H9 (cell line): ENCODE measurements around the gene CDYL. TPM values are rescaled to one million over a fixed set of nuclear protein-coding genes. Genes with fewer than 3 reads are reported as not detected.
A peak's percentile ranks its signal among the peaks of the same experiment; 100 is the strongest.

Source experiments
- DNase-seq: peaks from one replicate; pipeline ENCODE4 v3.0.0-alpha.2; 2017
- H2AFZ ChIP-seq: one replicate; pipeline ENCODE4 v1.6.1; 2013; ENCODE audit warnings: mild to moderate bottlenecking, low read length, control low read depth, moderate library complexity
- H2AK5ac ChIP-seq: 2 replicates; pipeline ENCODE4 v1.6.1; 2013; ENCODE audit warnings: low read length, control low read depth, mixed read lengths; ENCODE audit not compliant: insufficient read length
- H2BK120ac ChIP-seq: one replicate; pipeline ENCODE4 v1.6.1; 2013; ENCODE audit warnings: low read depth, mild to moderate bottlenecking, low read length, control low read depth, inconsistent platforms; ENCODE audit not compliant: poor library complexity, severe bottlenecking
- H2BK12ac ChIP-seq: 2 replicates; pipeline ENCODE4 v1.6.1; 2013; ENCODE audit warnings: low read length, control low read depth, mixed read lengths, low read depth; ENCODE audit not compliant: insufficient read length
- H2BK15ac ChIP-seq: 2 replicates; pipeline ENCODE4 v1.6.1; 2013; ENCODE audit warnings: low read depth, low read length, control low read depth
- H2BK20ac ChIP-seq: one replicate; pipeline ENCODE4 v1.6.1; 2013; ENCODE audit warnings: low read depth, mild to moderate bottlenecking, low read length, control low read depth, inconsistent platforms; ENCODE audit not compliant: poor library complexity, severe bottlenecking
- H2BK5ac ChIP-seq: 2 replicates; pipeline ENCODE4 v1.6.1; 2013; ENCODE audit warnings: low read length, control low read depth, mixed read lengths; ENCODE audit not compliant: insufficient read length
- H3K14ac ChIP-seq: 2 replicates; pipeline ENCODE4 v1.6.1; 2013; ENCODE audit warnings: low read length, control low read depth; ENCODE audit not compliant: insufficient read depth
- H3K18ac ChIP-seq: 2 replicates; pipeline ENCODE4 v1.6.1; 2013; ENCODE audit warnings: low read depth, mild to moderate bottlenecking, mixed read lengths, low read length, control low read depth; ENCODE audit not compliant: insufficient read length
- H3K23ac ChIP-seq: 2 replicates; pipeline ENCODE4 v1.6.1; 2013; ENCODE audit warnings: low read length, control low read depth, mixed read lengths, low read depth; ENCODE audit not compliant: insufficient read length
- H3K23me2 ChIP-seq: 2 replicates; pipeline ENCODE4 v1.6.1; 2013; ENCODE audit warnings: low read depth, mild to moderate bottlenecking, mixed read lengths, low read length, control low read depth; ENCODE audit not compliant: insufficient read length, poor library complexity, severe bottlenecking
- H3K27ac ChIP-seq: 2 replicates; pipeline ENCODE4 v1.5.1; 2013; ENCODE audit warnings: low read length, control low read depth, mixed read lengths, low read depth; ENCODE audit not compliant: insufficient read length
- H3K27me3 ChIP-seq: 2 replicates; pipeline ENCODE4 v1.6.1; 2013; ENCODE audit warnings: low read length, control low read depth, inconsistent platforms; ENCODE audit not compliant: insufficient read depth
- H3K4ac ChIP-seq: 2 replicates; pipeline ENCODE4 v1.6.1; 2013; ENCODE audit warnings: low read depth, mild to moderate bottlenecking, control low read depth, inconsistent platforms, low read length, moderate library complexity
- H3K4me1 ChIP-seq: 2 replicates; pipeline ENCODE4 v1.6.1; 2013; ENCODE audit warnings: low read length, control low read depth, inconsistent platforms; ENCODE audit not compliant: insufficient read depth
- H3K4me2 ChIP-seq: 2 replicates; pipeline ENCODE4 v1.6.1; 2013; ENCODE audit warnings: low read length, control low read depth, mixed read lengths; ENCODE audit not compliant: insufficient read length, insufficient read depth
- H3K56ac ChIP-seq: 2 replicates; pipeline ENCODE4 v1.6.1; 2013; ENCODE audit warnings: low read depth, mild to moderate bottlenecking, mixed read lengths, low read length, control low read depth; ENCODE audit not compliant: insufficient read length
- H3K79me1 ChIP-seq: 2 replicates; pipeline ENCODE4 v1.6.1; 2013; ENCODE audit warnings: low read depth, mild to moderate bottlenecking, moderate library complexity, low read length, control low read depth, inconsistent platforms; ENCODE audit not compliant: insufficient read depth, poor library complexity, severe bottlenecking
- H3K79me2 ChIP-seq: 2 replicates; pipeline ENCODE4 v1.6.1; 2013; ENCODE audit warnings: low read length, control low read depth, inconsistent platforms; ENCODE audit not compliant: insufficient read depth
- H3K9ac ChIP-seq: 2 replicates; pipeline ENCODE4 v1.6.1; 2013; ENCODE audit warnings: low read length, control low read depth, mixed read lengths; ENCODE audit not compliant: insufficient read length; ENCODE audit errors: extremely low read depth
- H3K9me3 ChIP-seq: one replicate; pipeline ENCODE4 v1.6.1; 2013; ENCODE audit warnings: low read depth, low read length, inconsistent platforms; ENCODE audit not compliant: control insufficient read depth
- H3T11ph ChIP-seq: one replicate; pipeline ENCODE4 v1.6.1; 2013; ENCODE audit warnings: mild to moderate bottlenecking, low read length, control low read depth, inconsistent platforms
- H4K20me1 ChIP-seq: one replicate; pipeline ENCODE4 v1.6.1; 2013; ENCODE audit not compliant: control insufficient read depth, insufficient read length, insufficient read depth
- H4K5ac ChIP-seq: 2 replicates; pipeline ENCODE4 v1.6.1; 2013; ENCODE audit warnings: low read depth, mild to moderate bottlenecking, mixed read lengths, low read length, control low read depth; ENCODE audit not compliant: insufficient read length
- H4K8ac ChIP-seq: replicated peaks from 2 replicates; pipeline ENCODE4 v1.6.1; 2013; ENCODE audit warnings: low read length, control low read depth, mixed read lengths, low read depth; ENCODE audit not compliant: insufficient read length
- H4K91ac ChIP-seq: 2 replicates; pipeline ENCODE4 v1.6.1; 2013; ENCODE audit warnings: low read depth, mild to moderate bottlenecking, moderate library complexity, mixed read lengths, low read length, control low read depth; ENCODE audit not compliant: insufficient read length
- H3K27ac Mint-ChIP-seq, 3 experiments: 2 replicates in 2 of 3; 3 replicates in 1 of 3; pipeline ENCODE4 v1.8.0; 2020 to 2021; ENCODE audit warnings: mixed read lengths in 3 of 3, mild to moderate bottlenecking in 1 of 3, moderate library complexity in 1 of 3
- H3K27me3 Mint-ChIP-seq: 2 replicates; pipeline ENCODE4 v1.8.0; 2021; ENCODE audit warnings: low read depth, mild to moderate bottlenecking, moderate library complexity, mixed read lengths
- H3K36me3 Mint-ChIP-seq, 3 experiments: 2 replicates in 2 of 3; 3 replicates in 1 of 3; pipeline ENCODE4 v1.8.0; 2020 to 2021; ENCODE audit warnings: low read depth in 3 of 3, mixed read lengths in 3 of 3; ENCODE audit not compliant: insufficient read depth in 1 of 3
- H3K4me1 Mint-ChIP-seq, 2 experiments: 2 replicates each; pipeline ENCODE4 v1.8.0; 2020; ENCODE audit warnings: mixed read lengths in 2 of 2
- H3K4me3 Mint-ChIP-seq, 2 experiments: 2 replicates in 1 of 2; 3 replicates in 1 of 2; pipeline ENCODE4 v1.8.0; 2020 to 2021; ENCODE audit warnings: mild to moderate bottlenecking in 2 of 2, mixed read lengths in 2 of 2, moderate library complexity in 1 of 2
- H3K9me3 Mint-ChIP-seq, 2 experiments: 2 replicates in 1 of 2; 3 replicates in 1 of 2; pipeline ENCODE4 v1.8.0; 2020; ENCODE audit warnings: mild to moderate bottlenecking in 2 of 2, mixed read lengths in 2 of 2, moderate library complexity in 1 of 2
- CTCF ChIP-seq: fragments of 200-600 bp; sonication (generic); conservative IDR thresholded peaks from 3 replicates; pipeline ENCODE4 v1.8.0; 2021; ENCODE audit warnings: antibody characterized with exemption, mild to moderate bottlenecking
- WGBS: extraction: QIAGEN DNeasy Blood & Tissue Kit; methylation state at CpG from one replicate; pipeline ENCODE4 v1.1.7; 2013; ENCODE audit warnings: missing lambda C conversion rate, low lambda C conversion rate, mixed read lengths; ENCODE audit not compliant: insufficient read length; ENCODE audit errors: extremely low coverage; 5-methylcytosine and 5-hydroxymethylcytosine counted together
- total RNA-seq: library from RNA; stranded (reverse); gene quantifications from 2 replicates; pipeline ENCODE4 v1.2.1, GENCODE V29; 2021

CDYL gene
- total RNA-seq, 1 experiment from 2014 or later = 95.0 TPM

GRCh38 chr6:4844108-4844507 lies 67.9 kb downstream of the CDYL start:
- peak; percentile 61 for DNase-seq
- Histone ChIP-seq H3K9me3 (no peaks in the 10 kb centered on the region), H2BK15ac (no peak overlapping the region), H3K79me1 (peaks cover 3% of the 10 kb centered on the region), H4K8ac (no peak overlapping the region), H2BK12ac (no peak overlapping the region), H3K9ac (no peak overlapping the region), H2AFZ (no peak overlapping the region), H2AK5ac (no peak overlapping the region), H4K91ac (no peak overlapping the region), H4K20me1 (no peaks in the 10 kb centered on the region), H3T11ph (no peak overlapping the region), H3K23me2 (no peaks in the 10 kb centered on the region), H3K14ac (no peak overlapping the region), H3K4me2 (no peak overlapping the region), H3K27ac (no peak overlapping the region), H3K79me2 (peaks cover 44% of the 10 kb centered on the region; the same call in 1 of the 2 replicates), H3K23ac (no peak overlapping the region), H3K18ac (no peak overlapping the region), H2BK20ac (no peak overlapping the region), H3K4ac (no peak overlapping the region), H3K4me1 (peaks cover 2% of the 10 kb centered on the region; the same call in 1 of the 2 replicates), H2BK5ac (no peak overlapping the region), H4K5ac (no peak overlapping the region), H3K27me3 (no peaks in the 10 kb centered on the region), H3K56ac (no peak overlapping the region), H2BK120ac (no peak overlapping the region)
- Mint-ChIP-seq H3K9me3 (peaks cover 13 to 34% of the 10 kb centered on the region in 2 experiments; a peak in 4 of 5 replicates), H3K4me3 (no peak overlapping the region; a peak in 1 of 5 replicates), H3K36me3 (peaks cover 10 to 35% (median 29%) of the 10 kb centered on the region in 3 experiments), H3K27me3 (no peaks in the 10 kb centered on the region; the same call in 1 of the 2 replicates), H3K27ac (peak overlapping the region in 1 of 3 experiments; percentile 87; a peak in 2 of 7 replicates), H3K4me1 (peaks cover 57 to 79% of the 10 kb centered on the region in 2 experiments)
- WGBS = no CpG with 5 or more reads among the region's 7 CpGs
- TF ChIP-seq CTCF = peak; percentile 81
